OCI-LY7 (cell line): Measurements from ENCODE around the gene ZSWIM1.

ENCODE experiments used
- EZH2phosphoT487 ChIP-seq: fragments of 200-600 bp; sonication (generic); IDR thresholded peaks from 2 replicates; pipeline ENCODE4 v1.6.1; 2018; ENCODE audit warnings: low read depth, borderline replicate concordance, mild to moderate bottlenecking, mixed run types, antibody characterized with exemption, low read length, moderate library complexity, mixed read lengths
- TF ChIP-seq, protein P1 (sequence below): fragments of 200-600 bp; sonication (generic); conservative IDR thresholded peaks from 2 replicates; pipeline ENCODE4 v1.5.1; 2014; ENCODE audit warnings: mild to moderate bottlenecking, antibody characterized with exemption, low read length, moderate library complexity, mixed read lengths

DNA sequence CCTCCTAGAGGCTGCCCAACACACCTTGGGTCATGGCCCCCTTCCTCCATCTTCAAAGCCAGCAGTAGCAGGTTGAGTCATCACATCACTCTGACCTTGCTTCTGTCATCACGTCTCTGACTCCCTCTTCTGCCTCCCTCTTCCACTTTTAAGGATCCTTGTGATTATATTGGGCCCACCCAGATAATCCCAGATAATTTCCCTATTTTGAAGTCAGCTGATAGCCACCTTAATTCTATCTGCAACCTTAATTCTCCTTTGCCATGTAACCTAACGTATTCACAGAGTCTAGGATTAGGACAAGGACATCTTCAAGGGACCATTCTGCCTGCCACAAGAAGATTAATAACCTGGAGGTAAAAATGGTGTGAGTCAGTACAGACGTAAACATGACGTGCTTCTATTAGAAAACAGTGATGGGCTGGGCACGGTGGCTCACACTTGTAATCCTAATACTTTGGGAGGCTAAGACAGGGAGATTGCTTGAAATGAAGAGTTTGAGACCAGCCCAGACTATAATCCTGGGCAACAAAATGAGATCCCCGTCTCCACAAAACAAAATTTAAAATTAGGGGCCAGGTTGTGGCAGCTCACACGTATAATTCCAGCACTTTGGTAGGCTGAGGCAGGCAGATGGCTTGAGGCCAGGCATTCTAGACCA lies 20.3 kb upstream of the ZSWIM1 start:
- TF ChIP-seq, protein P1, sequence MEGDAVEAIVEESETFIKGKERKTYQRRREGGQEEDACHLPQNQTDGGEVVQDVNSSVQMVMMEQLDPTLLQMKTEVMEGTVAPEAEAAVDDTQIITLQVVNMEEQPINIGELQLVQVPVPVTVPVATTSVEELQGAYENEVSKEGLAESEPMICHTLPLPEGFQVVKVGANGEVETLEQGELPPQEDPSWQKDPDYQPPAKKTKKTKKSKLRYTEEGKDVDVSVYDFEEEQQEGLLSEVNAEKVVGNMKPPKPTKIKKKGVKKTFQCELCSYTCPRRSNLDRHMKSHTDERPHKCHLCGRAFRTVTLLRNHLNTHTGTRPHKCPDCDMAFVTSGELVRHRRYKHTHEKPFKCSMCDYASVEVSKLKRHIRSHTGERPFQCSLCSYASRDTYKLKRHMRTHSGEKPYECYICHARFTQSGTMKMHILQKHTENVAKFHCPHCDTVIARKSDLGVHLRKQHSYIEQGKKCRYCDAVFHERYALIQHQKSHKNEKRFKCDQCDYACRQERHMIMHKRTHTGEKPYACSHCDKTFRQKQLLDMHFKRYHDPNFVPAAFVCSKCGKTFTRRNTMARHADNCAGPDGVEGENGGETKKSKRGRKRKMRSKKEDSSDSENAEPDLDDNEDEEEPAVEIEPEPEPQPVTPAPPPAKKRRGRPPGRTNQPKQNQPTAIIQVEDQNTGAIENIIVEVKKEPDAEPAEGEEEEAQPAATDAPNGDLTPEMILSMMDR = no peak
- no peak for TF ChIP-seq EZH2phosphoT487
